ENCODE data around the gene CSNK2A3.

DNA sequence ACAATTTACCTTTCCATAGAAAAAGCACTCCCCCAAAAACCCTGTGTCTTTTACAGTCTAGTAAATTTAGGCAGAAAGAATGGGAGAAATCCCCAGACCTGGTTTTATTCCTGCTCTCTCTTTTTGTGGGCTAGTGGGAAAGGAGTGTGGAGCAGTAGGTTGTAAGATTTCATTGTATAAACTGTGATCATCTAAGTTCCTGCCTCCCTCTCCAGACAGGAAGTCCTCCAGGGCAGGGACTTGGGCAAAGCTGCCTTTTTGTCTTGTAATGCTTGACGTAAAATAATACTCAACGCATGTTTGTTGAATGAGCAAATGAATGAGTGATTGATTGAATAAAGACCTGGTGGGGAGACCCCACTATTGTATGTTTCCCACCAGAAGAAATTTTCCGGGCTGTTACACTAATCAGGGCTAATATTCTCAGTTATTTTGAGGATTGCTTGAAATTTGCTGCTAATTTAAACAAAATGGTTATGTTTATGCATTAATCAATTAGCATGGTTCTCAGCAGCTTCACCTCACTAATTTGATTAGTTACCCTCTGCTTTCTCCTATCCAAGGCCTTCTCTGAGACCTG is 36.3 kb downstream of the CSNK2A3 start:
- TF ChIP-seq, protein P1, sequence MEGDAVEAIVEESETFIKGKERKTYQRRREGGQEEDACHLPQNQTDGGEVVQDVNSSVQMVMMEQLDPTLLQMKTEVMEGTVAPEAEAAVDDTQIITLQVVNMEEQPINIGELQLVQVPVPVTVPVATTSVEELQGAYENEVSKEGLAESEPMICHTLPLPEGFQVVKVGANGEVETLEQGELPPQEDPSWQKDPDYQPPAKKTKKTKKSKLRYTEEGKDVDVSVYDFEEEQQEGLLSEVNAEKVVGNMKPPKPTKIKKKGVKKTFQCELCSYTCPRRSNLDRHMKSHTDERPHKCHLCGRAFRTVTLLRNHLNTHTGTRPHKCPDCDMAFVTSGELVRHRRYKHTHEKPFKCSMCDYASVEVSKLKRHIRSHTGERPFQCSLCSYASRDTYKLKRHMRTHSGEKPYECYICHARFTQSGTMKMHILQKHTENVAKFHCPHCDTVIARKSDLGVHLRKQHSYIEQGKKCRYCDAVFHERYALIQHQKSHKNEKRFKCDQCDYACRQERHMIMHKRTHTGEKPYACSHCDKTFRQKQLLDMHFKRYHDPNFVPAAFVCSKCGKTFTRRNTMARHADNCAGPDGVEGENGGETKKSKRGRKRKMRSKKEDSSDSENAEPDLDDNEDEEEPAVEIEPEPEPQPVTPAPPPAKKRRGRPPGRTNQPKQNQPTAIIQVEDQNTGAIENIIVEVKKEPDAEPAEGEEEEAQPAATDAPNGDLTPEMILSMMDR (IDR thresholded peaks at IDR 0.05 in 2 of 3, conservative IDR thresholded peaks at IDR 0.05 in 1 of 3; ENCODE audit: insufficient read depth in 2 of 3, low read depth in 1 of 3, low read length in 3 of 3): no peak
- no peak for TF ChIP-seq PHF8 (IDR thresholded peaks at IDR 0.05; ENCODE audit: borderline replicate concordance, low read length)
- no peak for TF ChIP-seq PCBP2 (IDR thresholded peaks at IDR 0.05; ENCODE audit: low read depth, low read length, poor library complexity, severe bottlenecking)
- TF ChIP-seq TBP (optimal IDR thresholded peaks at IDR 0.05; ENCODE audit: low read depth, low read length): no peak
- TF ChIP-seq ZBTB7A (IDR thresholded peaks at IDR 0.05; ENCODE audit: borderline replicate concordance, control insufficient read depth, low read depth, low read length): no peak
- no peak for TF ChIP-seq BRCA1 (IDR thresholded peaks at IDR 0.05)
- TF ChIP-seq BRCA1 (CRISPR knock-in tag; IDR thresholded peaks at IDR 0.05): no peak
- TF ChIP-seq ZNF589 (CRISPR knock-in tag; IDR thresholded peaks at IDR 0.05; ENCODE audit: low read depth): no peak

All from K562 (cell line).